Trophoblast cell (in vitro differentiated cells and primary cell): ENCODE data around the gene MTHFD2.
"Not testable (repeated sequence)": the region's sequence is repeated elsewhere in the genome, so short reads cannot be mapped to it uniquely, and the experiment has no call there.

ENCODE experiments used
- DNase-seq, 2 donors: peaks; one replicate each; pipeline ENCODE4 v3.0.0-alpha.2; 2016
- H2AFZ ChIP-seq: 2 replicates; pipeline ENCODE4 v1.6.1; 2013; ENCODE audit warnings: low read length, moderate library complexity, mild to moderate bottlenecking; ENCODE audit not compliant: insufficient read depth, poor library complexity
- H2AK5ac ChIP-seq: 2 replicates; pipeline ENCODE4 v1.6.1; 2013; ENCODE audit warnings: mild to moderate bottlenecking, low read length
- H2BK120ac ChIP-seq: 2 replicates; pipeline ENCODE4 v1.6.1; 2013; ENCODE audit warnings: low read length, mild to moderate bottlenecking, moderate library complexity; ENCODE audit not compliant: insufficient read depth, poor library complexity
- H2BK12ac ChIP-seq: 2 replicates; pipeline ENCODE4 v1.6.1; 2013; ENCODE audit warnings: mild to moderate bottlenecking, low read length, moderate library complexity
- H2BK5ac ChIP-seq: 2 replicates; pipeline ENCODE4 v1.6.1; 2013; ENCODE audit warnings: low read length, low read depth, moderate library complexity, mild to moderate bottlenecking; ENCODE audit not compliant: poor library complexity
- H3K14ac ChIP-seq: 2 replicates; pipeline ENCODE4 v1.6.1; 2013; ENCODE audit warnings: mild to moderate bottlenecking, low read length
- H3K18ac ChIP-seq: 2 replicates; pipeline ENCODE4 v1.6.1; 2013; ENCODE audit warnings: mild to moderate bottlenecking, low read length
- H3K23ac ChIP-seq: 2 replicates; pipeline ENCODE4 v1.6.1; 2013; ENCODE audit warnings: low read length
- H3K27ac ChIP-seq: 2 replicates; pipeline ENCODE4 v1.5.1; 2013; ENCODE audit warnings: low read depth, mild to moderate bottlenecking, inconsistent platforms, low read length, moderate library complexity
- H3K27me3 ChIP-seq: 2 replicates; pipeline ENCODE4 v1.6.1; 2013; ENCODE audit warnings: inconsistent platforms, mild to moderate bottlenecking, low read length, moderate library complexity; ENCODE audit not compliant: insufficient read depth
- H3K36me3 ChIP-seq, 2 experiments: 1 replicate in 1 of 2; 2 replicates in 1 of 2; pipeline ENCODE4 v1.6.1; 2013; ENCODE audit warnings: low read length in 2 of 2, mild to moderate bottlenecking in 2 of 2, moderate library complexity in 1 of 2; ENCODE audit not compliant: insufficient read depth in 2 of 2, control insufficient read depth in 1 of 2
- H3K4ac ChIP-seq: 2 replicates; pipeline ENCODE4 v1.6.1; 2013; ENCODE audit warnings: low read depth, mild to moderate bottlenecking, low read length, moderate library complexity
- H3K4me1 ChIP-seq, 2 experiments: 1 replicate in 1 of 2; 2 replicates in 1 of 2; pipeline ENCODE4 v1.6.1; 2013; ENCODE audit warnings: low read length in 2 of 2, mild to moderate bottlenecking in 2 of 2, moderate library complexity in 1 of 2; ENCODE audit not compliant: insufficient read depth in 2 of 2, control insufficient read depth in 1 of 2
- H3K4me2 ChIP-seq: 2 replicates; pipeline ENCODE4 v1.6.1; 2013; ENCODE audit warnings: inconsistent platforms, mild to moderate bottlenecking, low read length, moderate library complexity
- H3K4me3 ChIP-seq: 2 replicates; pipeline ENCODE4 v1.5.1; 2013; ENCODE audit warnings: mild to moderate bottlenecking, low read depth, low read length, inconsistent platforms
- H3K79me1 ChIP-seq: one replicate; pipeline ENCODE4 v1.6.1; 2013; ENCODE audit warnings: low read length
- H3K79me2 ChIP-seq: 2 replicates; pipeline ENCODE4 v1.6.1; 2013; ENCODE audit warnings: low read length, mild to moderate bottlenecking; ENCODE audit not compliant: control insufficient read depth, insufficient read depth, poor library complexity
- H3K9ac ChIP-seq: 2 replicates; pipeline ENCODE4 v1.6.1; 2013; ENCODE audit warnings: mild to moderate bottlenecking, low read length
- H3K9me3 ChIP-seq: 2 replicates; pipeline ENCODE4 v1.6.1; 2013; ENCODE audit warnings: low read depth, mild to moderate bottlenecking, control low read depth, inconsistent platforms, low read length; ENCODE audit not compliant: insufficient read depth
- H4K12ac ChIP-seq: 2 replicates; pipeline ENCODE4 v1.6.1; 2013; ENCODE audit warnings: low read depth, mild to moderate bottlenecking, low read length, moderate library complexity
- H4K8ac ChIP-seq: 2 replicates; pipeline ENCODE4 v1.6.1; 2013; ENCODE audit warnings: low read depth, mild to moderate bottlenecking, low read length, moderate library complexity
- H4K91ac ChIP-seq: one replicate; pipeline ENCODE4 v1.6.1; 2013; ENCODE audit warnings: low read depth, mild to moderate bottlenecking, low read length, moderate library complexity
- WGBS: extraction: QIAGEN DNeasy Blood & Tissue Kit; methylation state at CpG from one replicate; pipeline ENCODE4 v1.1.7; 2013; ENCODE audit warnings: missing lambda C conversion rate; ENCODE audit not compliant: insufficient read length, insufficient coverage; ENCODE audit errors: extremely low coverage; 5-methylcytosine and 5-hydroxymethylcytosine counted together

The MTHFD2 gene

GRCh38 chr2:74181739-74182138 is 16.7 kb upstream of the MTHFD2 start:
- Histone ChIP-seq H3K79me2 (peaks cover 10% of the 10 kb centered on the region), H3K27ac (no peak overlapping the region), H4K8ac (no peak overlapping the region), H3K4me2 (no peak overlapping the region), H2AFZ (no peak overlapping the region), H3K9ac (no peak overlapping the region), H3K14ac (no peak overlapping the region), H4K91ac (no peak overlapping the region), H2BK120ac (no peak overlapping the region), H2BK5ac (no peak overlapping the region), H3K9me3 (no peaks in the 10 kb centered on the region), H2AK5ac (no peak overlapping the region), H3K4me3 (no peak overlapping the region), H3K4ac (no peak overlapping the region), H3K18ac (no peak overlapping the region), H3K23ac (no peak overlapping the region), H3K79me1 (peaks cover 7% of the 10 kb centered on the region), H3K36me3 (peaks cover 0 to 3% of the 10 kb centered on the region in 2 experiments), H4K12ac (no peak overlapping the region), H3K4me1 (peaks cover 3 to 4% of the 10 kb centered on the region in 2 experiments), H2BK12ac (no peak overlapping the region), H3K27me3 (no peaks in the 10 kb centered on the region)
- DNase-seq: peak in 1 of 2 donors; percentile 28
- no CpG with 5 or more reads among the region's 7 CpGs for WGBS

- H3K79me2 ChIP-seq: no peaks in the 10 kb centered on the region
- no peaks in the 10 kb centered on the region for H3K27me3 ChIP-seq
- no peak overlapping the region for H3K4me2 ChIP-seq
- H3K4ac ChIP-seq: no peak overlapping the region
- WGBS: no CpG with 5 or more reads among the region's 2 CpGs
- no peak overlapping the region for H3K27ac ChIP-seq
- H3K36me3 ChIP-seq: no peaks in the 10 kb centered on the region
- H3K23ac ChIP-seq: no peak overlapping the region
- no peak overlapping the region for H3K14ac ChIP-seq
- DNase-seq: no peak
- no peak overlapping the region for H3K4me3 ChIP-seq
- H3K9ac ChIP-seq: no peak overlapping the region
- no peak overlapping the region for H4K91ac ChIP-seq
- H2BK120ac ChIP-seq: no peak overlapping the region
- no peaks in the 10 kb centered on the region for H3K9me3 ChIP-seq
- H3K79me1 ChIP-seq: peaks cover 3% of the 10 kb centered on the region
- H3K4me1 ChIP-seq: peaks cover 6 to 9% of the 10 kb centered on the region in 2 experiments
- H4K8ac ChIP-seq: no peak overlapping the region
- no peak overlapping the region for H4K12ac ChIP-seq
- no peak overlapping the region for H2AK5ac ChIP-seq
- no peak overlapping the region for H2BK12ac ChIP-seq
- H2BK5ac ChIP-seq: no peak overlapping the region
- no peak overlapping the region for H2AFZ ChIP-seq
- no peak overlapping the region for H3K18ac ChIP-seq
These were observed 14.5 kb upstream of the MTHFD2 start for GRCh38 chr2:74183878-74184277.

GRCh38 chr2:74186038-74186437 is 12.4 kb upstream of the MTHFD2 start:
- Histone ChIP-seq H4K91ac (no peak overlapping the region), H3K9ac (no peak overlapping the region), H3K18ac (no peak overlapping the region), H2BK120ac (no peak overlapping the region), H3K27me3 (no peaks in the 10 kb centered on the region), H3K9me3 (no peaks in the 10 kb centered on the region), H3K4me1 (peaks cover 4 to 7% of the 10 kb centered on the region in 2 experiments), H4K8ac (no peak overlapping the region), H3K23ac (no peak overlapping the region), H4K12ac (no peak overlapping the region), H3K79me1 (peaks cover 3% of the 10 kb centered on the region), H3K4me2 (no peak overlapping the region), H3K4ac (no peak overlapping the region), H3K4me3 (no peak overlapping the region), H2BK12ac (no peak overlapping the region), H2BK5ac (no peak overlapping the region), H2AFZ (no peak overlapping the region), H3K27ac (no peak overlapping the region), H3K79me2 (no peaks in the 10 kb centered on the region), H3K14ac (no peak overlapping the region), H2AK5ac (no peak overlapping the region), H3K36me3 (no peaks in the 10 kb centered on the region)
- no CpG with 5 or more reads among the region's 9 CpGs for WGBS
- peak in 1 of 2 donors; percentile 46 for DNase-seq

- H2BK12ac ChIP-seq, H3K4me2 ChIP-seq: not testable (repeated sequence)
These were observed 11.7 kb upstream of the MTHFD2 start for GRCh38 chr2:74186706-74187105.

More at GRCh38 chr2:74186706-74187105, 11.7 kb upstream of the MTHFD2 start:
- H3K14ac ChIP-seq, H2AFZ ChIP-seq, H4K8ac ChIP-seq, H2BK120ac ChIP-seq, H4K12ac ChIP-seq, H3K79me1 ChIP-seq, DNase-seq, H3K9me3 ChIP-seq, H3K27ac ChIP-seq, H3K18ac ChIP-seq, H3K4ac ChIP-seq, H2BK5ac ChIP-seq, H3K27me3 ChIP-seq, H2AK5ac ChIP-seq, H3K23ac ChIP-seq, H3K79me2 ChIP-seq, H3K36me3 ChIP-seq, H3K4me1 ChIP-seq, H3K9ac ChIP-seq, H3K4me3 ChIP-seq, H4K91ac ChIP-seq: not testable (repeated sequence)
- WGBS: no CpG with 5 or more reads among the region's 15 CpGs
